Uterus (tissue), 4 donors: ENCODE results near the gene YPEL4. TPM values are rescaled to one million over a fixed set of nuclear protein-coding genes. Genes with fewer than 3 reads are reported as not detected.

ENCODE experiments used
- DNase-seq, 2 donors: peaks; one replicate each; pipeline ENCODE4 v3.0.0-alpha.2; 2019 to 2020
- H3K27ac ChIP-seq, 2 donors: fragments of 200-600 bp; sonication (generic); 1 replicate in 1 of 2; 2 replicates in 1 of 2; pipeline ENCODE4 v1.5.1; 2016 to 2018
- H3K27me3 ChIP-seq, 2 donors: fragments of 200-600 bp; sonication (generic); one replicate each; pipeline ENCODE4 v1.5.1; 2018 to 2019; ENCODE audit warnings: control low read depth in 1 of 2
- H3K36me3 ChIP-seq, 2 donors: fragments of 200-600 bp; sonication (generic); one replicate each; pipeline ENCODE4 v1.5.1; 2019; ENCODE audit warnings: control low read depth in 1 of 2
- H3K4me1 ChIP-seq, 2 donors: fragments of 200-600 bp; sonication (generic); one replicate each; pipeline ENCODE4 v1.5.1; 2018 to 2019; ENCODE audit warnings: control low read depth in 1 of 2
- H3K4me3 ChIP-seq, 2 donors: fragments of 200-600 bp; sonication (generic); 1 replicate in 1 of 2; 2 replicates in 1 of 2; pipeline ENCODE4 v1.5.1; 2018 to 2019; ENCODE audit warnings: mild to moderate bottlenecking in 1 of 2
- H3K9me3 ChIP-seq, 2 donors: fragments of 200-600 bp; sonication (generic); one replicate each; pipeline ENCODE4 v1.5.1; 2019; ENCODE audit warnings: control low read depth in 1 of 2
- POLR2A ChIP-seq, 2 donors: fragments of 450-650 bp; IDR thresholded peaks; one replicate each; pipeline ENCODE4 v1.6.1; 2016; ENCODE audit warnings: antibody characterized with exemption in 2 of 2, mild to moderate bottlenecking in 1 of 2, moderate library complexity in 1 of 2
- intact Hi-C: fragments of 100-400 bp; cut with DNase I; formaldehyde crosslinking; loops from one replicate; pipeline ENCODE4 v1.15.1; 2023; ENCODE audit warnings: low total_unique reads
- total RNA-seq, 4 donors: library from RNA; depleted of rRNA in 3 of 4; stranded (reverse); fragments of >200 nt in 3 of 4; gene quantifications; one replicate each; pipeline versions ENCODE4 v1.1.0 to v1.2.4, GENCODE V29; 2014 to 2023
- TF ChIP-seq, protein P1 (sequence below), 4 experiments: fragments of 200-600 bp in 2 of 4; fragments of 450-650 bp in 2 of 4; sonication (generic) in 2 of 4; IDR thresholded peaks; one replicate each; pipeline ENCODE4 v1.5.1; 2016 to 2019; ENCODE audit warnings: antibody characterized with exemption in 4 of 4, mild to moderate bottlenecking in 2 of 4, moderate library complexity in 1 of 4
- donor health status: DM: yes; HTN: yes; CAD: no.

Gene YPEL4
- total RNA-seq, 4 donors from 2014 or later: 0.26 to 7.6 (median 2.7) TPM

DNA sequence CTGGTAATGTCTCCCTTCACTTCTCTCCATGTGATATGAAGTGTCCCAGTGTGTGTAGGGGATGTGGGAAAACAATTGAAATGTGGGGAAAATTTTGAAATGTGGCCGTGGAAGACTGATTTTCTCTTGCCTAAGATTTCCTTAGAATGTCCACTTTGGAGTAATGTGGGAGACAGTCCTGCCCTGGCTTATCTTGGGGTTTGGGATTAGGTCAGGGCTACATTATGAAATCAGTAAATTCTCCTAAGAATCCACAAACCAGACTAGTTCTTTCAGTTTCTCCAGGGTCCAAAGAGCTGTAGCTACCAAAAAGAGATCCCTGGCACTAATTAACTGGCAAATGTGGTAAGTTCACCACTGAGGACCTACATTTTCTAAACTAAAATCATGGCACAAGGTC, 22.8 kb downstream of the YPEL4 start:
- no peaks in the 10 kb centered on the region for H3K27me3 ChIP-seq
- no peak for DNase-seq
- no peak overlapping the region for H3K27ac ChIP-seq
- H3K4me1 ChIP-seq: no peaks in the 10 kb centered on the region
- no peak overlapping the region for H3K4me3 ChIP-seq
- TF ChIP-seq, protein P1, sequence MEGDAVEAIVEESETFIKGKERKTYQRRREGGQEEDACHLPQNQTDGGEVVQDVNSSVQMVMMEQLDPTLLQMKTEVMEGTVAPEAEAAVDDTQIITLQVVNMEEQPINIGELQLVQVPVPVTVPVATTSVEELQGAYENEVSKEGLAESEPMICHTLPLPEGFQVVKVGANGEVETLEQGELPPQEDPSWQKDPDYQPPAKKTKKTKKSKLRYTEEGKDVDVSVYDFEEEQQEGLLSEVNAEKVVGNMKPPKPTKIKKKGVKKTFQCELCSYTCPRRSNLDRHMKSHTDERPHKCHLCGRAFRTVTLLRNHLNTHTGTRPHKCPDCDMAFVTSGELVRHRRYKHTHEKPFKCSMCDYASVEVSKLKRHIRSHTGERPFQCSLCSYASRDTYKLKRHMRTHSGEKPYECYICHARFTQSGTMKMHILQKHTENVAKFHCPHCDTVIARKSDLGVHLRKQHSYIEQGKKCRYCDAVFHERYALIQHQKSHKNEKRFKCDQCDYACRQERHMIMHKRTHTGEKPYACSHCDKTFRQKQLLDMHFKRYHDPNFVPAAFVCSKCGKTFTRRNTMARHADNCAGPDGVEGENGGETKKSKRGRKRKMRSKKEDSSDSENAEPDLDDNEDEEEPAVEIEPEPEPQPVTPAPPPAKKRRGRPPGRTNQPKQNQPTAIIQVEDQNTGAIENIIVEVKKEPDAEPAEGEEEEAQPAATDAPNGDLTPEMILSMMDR (IDR thresholded peaks at IDR 0.05): no peak
- TF ChIP-seq POLR2A (IDR thresholded peaks at IDR 0.05): no peak
- H3K9me3 ChIP-seq: no peaks in the 10 kb centered on the region
- no peaks in the 10 kb centered on the region for H3K36me3 ChIP-seq
- intact Hi-C loops: no loop called here

DNA sequence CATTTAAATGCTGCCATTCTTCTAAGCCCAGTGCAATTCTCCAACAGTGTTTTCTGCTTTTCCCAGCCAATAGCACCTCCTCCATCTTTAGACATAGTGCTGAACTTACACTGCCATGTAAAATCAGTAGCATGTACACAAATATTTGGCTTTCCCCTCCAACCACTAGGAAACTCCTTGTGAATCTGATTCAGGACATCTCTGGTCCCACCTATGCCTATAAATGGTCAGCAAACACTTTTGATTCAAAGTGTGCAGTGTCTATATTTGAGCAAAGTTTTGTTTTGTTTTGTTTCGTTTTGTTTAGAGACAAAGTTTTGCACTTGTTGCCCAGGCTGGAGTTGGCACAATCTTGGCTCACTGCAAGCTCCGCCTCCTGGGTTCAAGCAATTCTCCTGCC, 24.8 kb downstream of the YPEL4 start:
- no peak for TF ChIP-seq POLR2A (IDR thresholded peaks at IDR 0.05)
- TF ChIP-seq, protein P1 (IDR thresholded peaks at IDR 0.05): no peak
- intact Hi-C loops: no loop called here
- DNase-seq: no peak
- H3K4me1 ChIP-seq: no peaks in the 10 kb centered on the region
- H3K27me3 ChIP-seq: no peaks in the 10 kb centered on the region
- no peaks in the 10 kb centered on the region for H3K9me3 ChIP-seq
- H3K36me3 ChIP-seq: no peaks in the 10 kb centered on the region
- no peak overlapping the region for H3K4me3 ChIP-seq
- H3K27ac ChIP-seq: no peak overlapping the region

DNA sequence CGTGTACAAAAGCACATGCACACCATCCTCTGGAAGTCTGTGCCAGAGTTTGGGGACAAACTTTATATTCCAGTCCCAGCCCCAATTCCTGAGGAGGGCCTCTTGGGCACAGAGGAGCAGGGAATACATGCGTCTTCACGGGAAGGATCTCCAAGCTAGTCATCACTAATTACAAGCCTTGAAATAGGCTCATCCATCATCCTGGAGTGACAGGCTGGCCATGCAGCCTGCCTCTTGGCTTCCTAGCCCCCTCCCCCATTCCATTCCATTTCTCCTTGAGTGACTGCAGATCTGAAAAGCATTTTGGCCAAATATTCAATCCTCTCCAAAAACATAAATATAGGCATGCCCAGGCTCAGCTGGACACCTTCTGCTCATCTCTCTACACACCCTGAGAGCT, 27.4 kb downstream of the YPEL4 start:
- Histone ChIP-seq H3K36me3 (no peaks in the 10 kb centered on the region), H3K27ac (no peak overlapping the region), H3K9me3 (no peaks in the 10 kb centered on the region), H3K27me3 (no peaks in the 10 kb centered on the region), H3K4me3 (no peak overlapping the region), H3K4me1 (no peaks in the 10 kb centered on the region)
- no peak for TF ChIP-seq POLR2A (IDR thresholded peaks at IDR 0.05)
- TF ChIP-seq, protein P1 (IDR thresholded peaks at IDR 0.05): no peak
- no peak for DNase-seq
- intact Hi-C loops: no loop called here

DNA sequence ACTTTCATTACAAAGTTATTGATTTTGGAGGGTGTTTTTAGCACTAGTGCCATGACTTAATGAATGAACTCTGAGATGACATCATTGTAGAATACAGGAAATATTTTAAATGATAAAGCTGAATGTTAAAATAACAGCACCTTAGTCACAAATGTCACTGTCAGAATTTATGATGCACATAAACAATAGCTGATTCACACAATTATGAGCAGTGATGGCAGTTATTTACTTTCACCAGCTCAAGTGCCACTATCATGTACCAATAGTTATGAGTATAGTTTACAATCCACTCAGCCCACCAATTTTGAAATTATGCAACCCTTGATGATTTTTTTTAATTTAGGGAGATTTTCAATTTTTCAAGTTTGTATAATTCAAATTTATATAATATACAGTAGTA, 29.2 kb downstream of the YPEL4 start:
- no peak for DNase-seq
- Histone ChIP-seq H3K27me3 (no peaks in the 10 kb centered on the region), H3K4me1 (no peaks in the 10 kb centered on the region), H3K9me3 (no peaks in the 10 kb centered on the region), H3K36me3 (no peaks in the 10 kb centered on the region), H3K27ac (no peak overlapping the region), H3K4me3 (no peak overlapping the region)
- no peak for TF ChIP-seq POLR2A (IDR thresholded peaks at IDR 0.05)
- TF ChIP-seq, protein P1 (IDR thresholded peaks at IDR 0.05): no peak
- intact Hi-C loops: no loop called here

DNA sequence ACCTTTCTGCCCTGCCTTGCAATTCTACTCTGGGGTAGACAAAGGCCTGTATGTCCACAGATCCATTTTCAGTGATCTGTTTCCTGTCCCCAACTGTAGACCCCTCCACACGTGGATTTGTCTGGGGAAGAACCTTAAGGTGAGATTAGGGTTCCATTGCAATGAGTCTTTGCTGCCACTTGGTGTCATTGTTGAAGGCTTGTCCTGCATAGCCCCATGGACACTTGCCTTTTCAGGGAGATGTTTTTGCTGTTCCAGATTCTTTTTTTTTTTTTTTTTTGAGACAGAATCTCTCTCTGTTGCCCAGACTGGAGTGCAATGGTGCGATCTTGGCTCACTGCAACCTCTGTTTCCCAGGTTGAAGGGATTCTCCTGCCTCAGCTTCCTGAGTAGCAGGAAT, 30.4 kb downstream of the YPEL4 start:
- Histone ChIP-seq H3K4me3 (no peak overlapping the region), H3K27ac (no peak overlapping the region), H3K4me1 (no peaks in the 10 kb centered on the region), H3K27me3 (no peaks in the 10 kb centered on the region), H3K36me3 (no peaks in the 10 kb centered on the region), H3K9me3 (no peaks in the 10 kb centered on the region)
- intact Hi-C loops: no loop called here
- no peak for TF ChIP-seq POLR2A (IDR thresholded peaks at IDR 0.05)
- TF ChIP-seq, protein P1 (IDR thresholded peaks at IDR 0.05): no peak
- DNase-seq: no peak
